ENCODE measurements around the gene HTR3A. TPM values are rescaled to one million over a fixed set of nuclear protein-coding genes. Genes with fewer than 3 reads are reported as not detected.
"Not testable (repeated sequence)": the region's sequence is repeated elsewhere in the genome, so short reads cannot be mapped to it uniquely, and the experiment has no call there.

HTR3A gene
- polyA plus RNA-seq (ENCODE audit: insufficient read depth in 1 of 5, insufficient read length in 5 of 5, low replicate concordance in 1 of 5) = under 1 TPM in 2 of 5 donors, not detected in 3; 0.10 to 0.21 TPM
- long read RNA-seq, donor 1 = 0 reads
- long read RNA-seq, donor 2 = 0 reads
- long read RNA-seq, donor 3 = 0 reads
- long read RNA-seq, donor 4 = 0 reads
- long read RNA-seq, donor 5 = 0 reads
- long read RNA-seq, donor 6 = 0 reads
- long read RNA-seq, donor 7 = 0 reads
- long read RNA-seq, donor 8 = 0 reads

DNA sequence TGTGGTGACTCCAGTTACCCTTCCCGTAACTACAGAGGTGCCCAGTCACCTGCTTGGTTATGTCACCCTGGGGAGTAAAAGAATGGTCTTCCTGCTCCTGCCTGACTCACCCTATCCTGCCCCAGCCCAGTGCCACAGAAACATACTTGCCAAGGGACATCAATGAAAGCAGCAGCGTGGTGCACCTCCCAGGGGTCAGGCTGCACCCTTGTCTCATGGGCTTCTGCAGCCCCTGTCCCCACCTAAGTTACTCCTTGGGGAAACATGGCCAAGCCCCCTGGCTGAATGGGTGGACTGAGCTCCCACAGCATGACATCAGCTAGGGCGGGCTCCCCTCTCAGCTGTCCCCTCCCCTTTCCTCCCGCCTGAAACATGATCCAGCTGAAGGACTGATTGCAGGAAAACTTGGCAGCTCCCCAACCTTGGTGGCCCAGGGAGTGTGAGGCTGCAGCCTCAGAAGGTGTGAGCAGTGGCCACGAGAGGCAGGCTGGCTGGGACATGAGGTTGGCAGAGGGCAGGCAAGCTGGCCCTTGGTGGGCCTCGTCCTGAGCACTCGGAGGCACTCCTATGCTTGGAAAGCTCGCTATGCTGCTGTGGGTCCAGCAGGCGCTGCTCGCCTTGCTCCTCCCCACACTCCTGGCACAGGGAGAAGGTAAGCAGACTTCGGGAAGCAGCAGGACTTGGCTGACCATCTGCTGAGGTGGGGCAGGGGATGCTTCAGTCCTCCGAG is at the start of gene HTR3A:
Gene HTR3A (plus strand): TSS at position 368 of the 730 bp plus-strand sequence. CDS start 218 bp downstream, at position 586.
- peak; percentile 55 to 63 for DNase-seq

GRCh38 chr11:113926273-113927197 is 48.4 kb upstream of the HTR3A start:
- DNase-seq = no peak

DNA sequence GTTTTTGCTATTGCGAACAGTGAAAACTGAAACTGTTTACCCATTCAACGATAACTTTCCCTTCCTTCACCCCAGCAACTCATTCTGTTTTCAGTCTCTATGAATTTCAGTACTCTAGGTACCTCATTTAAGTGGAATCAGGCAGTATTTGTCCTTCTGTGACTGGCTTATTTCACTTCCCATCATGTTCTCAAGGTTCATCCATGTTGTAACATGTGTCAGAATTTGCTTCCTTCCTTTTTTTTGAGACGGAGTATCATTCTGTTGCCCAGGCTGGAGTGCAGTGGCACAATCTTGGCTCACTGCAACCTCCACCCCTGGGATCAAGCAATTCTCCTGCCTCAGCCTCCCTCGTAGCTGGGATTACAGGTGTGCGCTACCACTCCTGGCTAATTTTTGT is 46.6 kb upstream of the HTR3A start:
- DNase-seq = no peak

DNA sequence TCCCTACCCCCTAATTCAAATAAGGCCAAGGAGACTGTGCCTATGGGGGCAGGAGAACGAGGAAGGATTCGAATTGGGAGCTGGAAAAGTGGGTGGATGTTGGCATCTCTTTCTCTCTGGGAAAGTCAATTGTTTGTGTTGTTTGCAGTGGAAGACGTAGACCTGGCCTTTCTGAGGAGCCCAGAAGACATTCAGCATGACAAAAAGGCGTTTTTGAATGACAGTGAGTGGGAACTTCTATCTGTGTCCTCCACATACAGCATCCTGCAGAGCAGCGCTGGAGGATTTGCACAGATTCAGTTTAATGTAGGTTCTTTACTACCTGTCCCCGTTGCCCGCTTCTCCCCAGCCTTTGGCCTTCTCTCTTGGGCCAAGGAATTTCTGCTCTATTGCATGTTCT is 42.1 kb upstream of the HTR3A start:
- DNase-seq = no peak

DNA sequence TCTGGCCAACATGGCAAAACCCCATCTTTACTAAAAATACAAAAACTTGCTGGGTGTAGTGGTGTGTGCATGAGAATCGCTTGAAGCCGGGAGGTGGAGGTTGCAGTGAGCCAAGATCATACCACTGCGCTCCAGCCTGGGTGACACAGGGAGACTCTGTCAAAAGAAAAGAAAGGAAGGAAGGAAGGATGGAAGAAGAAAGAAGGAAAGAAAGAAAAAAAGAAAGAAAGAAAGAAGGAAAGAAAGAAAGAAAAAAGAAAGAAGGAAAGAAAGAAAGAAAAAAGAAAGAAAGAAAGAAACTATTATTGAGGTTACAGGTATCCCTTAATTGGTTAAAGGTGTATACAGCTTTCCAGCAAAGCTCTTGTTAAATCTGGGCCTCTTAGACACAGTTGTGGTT is 40.7 kb upstream of the HTR3A start:
- not testable (repeated sequence) for DNase-seq

- DNase-seq = no peak
These were observed 40.1 kb upstream of the HTR3A start for GRCh38 chr11:113934761-113935160.

DNA sequence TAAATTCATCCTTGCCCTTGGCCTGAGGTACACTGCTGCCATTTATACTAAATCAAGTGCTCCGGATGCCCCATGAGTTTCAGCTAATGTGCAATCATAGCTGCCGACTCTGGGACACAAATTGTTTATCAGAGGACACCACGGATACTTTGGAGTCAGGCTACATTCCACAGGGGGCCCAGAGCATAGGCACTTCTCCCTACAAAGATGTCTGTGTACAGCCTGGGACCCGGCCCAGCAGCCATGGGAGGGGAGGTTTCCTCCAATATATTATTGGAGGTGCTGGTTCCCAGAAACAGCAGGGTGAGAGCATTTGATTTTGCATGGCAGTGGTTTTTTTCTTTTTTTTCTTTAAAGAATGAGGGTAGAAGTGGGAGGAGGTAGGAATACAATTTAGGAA is 39.0 kb upstream of the HTR3A start:
- no peak for DNase-seq

DNA sequence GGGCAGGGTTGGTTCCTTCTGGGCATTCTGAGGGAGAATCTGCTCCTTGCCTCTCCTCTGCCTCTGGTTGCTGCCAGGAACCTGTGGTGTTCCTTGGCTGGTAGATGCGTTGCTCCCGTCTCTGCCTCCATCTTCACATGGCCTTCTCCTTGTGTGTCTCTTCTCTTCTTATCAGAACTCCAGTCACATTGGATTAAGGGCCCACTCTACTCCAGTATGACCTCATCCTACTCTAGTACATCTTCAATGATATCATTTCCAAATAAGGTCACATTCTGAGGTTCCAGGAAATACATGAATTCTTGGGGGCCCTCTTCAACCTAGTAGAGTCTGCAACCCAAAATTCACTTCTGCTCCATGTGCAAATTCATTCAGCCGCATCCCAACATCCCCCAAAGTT is 37.0 kb upstream of the HTR3A start:
- DNase-seq = no peak

DNA sequence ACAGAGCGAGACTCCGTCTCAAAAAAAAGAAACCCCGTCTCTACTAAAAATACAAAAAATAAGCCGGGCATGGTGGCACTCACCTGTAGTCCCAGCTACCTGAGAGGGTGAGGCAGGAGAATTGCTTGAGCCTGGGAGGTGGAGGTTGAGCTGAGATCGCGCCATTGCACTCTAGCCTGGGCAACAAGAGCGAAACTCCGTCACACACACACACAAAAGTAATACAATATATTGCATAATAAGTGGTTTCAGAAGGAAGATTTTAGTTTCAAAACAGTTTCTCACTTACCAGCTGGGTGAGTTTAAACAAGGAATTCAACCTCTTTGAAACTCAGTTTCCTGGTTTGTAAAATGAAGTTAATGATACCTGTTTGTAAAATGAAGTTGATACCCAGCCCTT is 32.7 kb upstream of the HTR3A start:
- no peak for DNase-seq

DNA sequence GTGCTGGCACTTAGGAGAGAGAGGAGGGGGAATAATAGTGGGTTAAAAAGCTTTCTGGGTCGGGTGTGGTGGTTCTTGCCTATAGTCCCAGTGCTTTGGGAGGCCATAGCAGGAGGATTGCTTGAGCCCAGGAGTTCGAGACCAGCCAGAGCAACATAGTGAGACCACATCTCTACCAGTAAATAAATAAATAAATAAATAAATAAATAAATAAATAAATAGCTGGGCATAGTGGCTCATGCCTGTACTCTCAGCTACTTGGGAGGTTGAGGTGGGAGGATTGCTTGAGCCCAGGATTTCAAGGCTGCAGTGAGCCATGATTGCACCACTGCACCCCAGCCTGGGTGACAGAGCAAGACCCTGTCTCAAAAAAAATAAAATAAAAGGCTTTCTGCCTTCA is 28.7 kb upstream of the HTR3A start:
- not testable (repeated sequence) for DNase-seq

GRCh38 chr11:113947994-113948393 is 26.9 kb upstream of the HTR3A start:
- no peak for DNase-seq

- no peak for DNase-seq
These were observed 25.0 kb upstream of the HTR3A start for GRCh38 chr11:113949891-113950290.

DNA sequence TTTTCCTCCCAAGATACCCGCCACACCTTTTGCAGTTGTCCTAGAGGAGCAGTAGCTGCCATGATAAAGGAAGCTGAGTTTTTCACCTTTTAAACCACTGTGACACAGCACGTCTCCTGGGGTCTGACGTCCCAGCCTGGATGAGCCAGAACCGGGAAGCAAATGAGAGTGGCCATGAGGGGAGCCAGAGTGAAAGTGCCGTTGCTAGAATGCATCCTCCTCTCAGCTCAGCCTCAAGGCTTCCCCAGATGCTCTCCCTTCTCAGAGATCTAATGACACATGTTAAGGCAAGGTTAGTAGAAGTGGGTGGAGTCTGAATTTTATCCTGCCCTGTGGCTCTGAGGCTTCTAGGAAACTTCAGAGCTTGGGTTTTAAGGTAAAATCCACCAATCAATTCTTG is 23.4 kb upstream of the HTR3A start:
- DNase-seq = no peak

- DNase-seq = no peak
These were observed 22.8 kb upstream of the HTR3A start for GRCh38 chr11:113952070-113952469.

- DNase-seq = no peak
These were observed 22.3 kb upstream of the HTR3A start for GRCh38 chr11:113952588-113952987.

DNA sequence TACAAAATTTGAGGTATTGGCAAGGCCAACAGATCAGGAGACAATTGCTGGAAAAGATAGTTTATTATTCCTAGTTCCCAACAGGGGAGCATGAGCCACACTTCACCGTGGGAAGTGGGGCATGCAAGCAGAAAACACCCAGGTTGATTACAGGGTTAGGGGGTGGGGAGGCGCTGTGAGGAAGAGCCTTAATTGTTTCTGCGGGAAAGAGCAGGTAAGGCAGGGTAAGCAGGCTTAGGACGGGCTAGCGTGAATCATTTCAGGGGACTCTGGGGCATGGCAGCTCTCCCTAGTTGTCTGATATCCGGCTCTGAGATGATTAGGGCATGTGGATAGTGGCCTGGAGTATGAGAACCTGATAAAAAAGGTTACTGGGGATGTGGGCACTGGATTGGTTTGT is 20.7 kb upstream of the HTR3A start:
- no peak for DNase-seq

- DNase-seq = no peak
These were observed 17.9 kb upstream of the HTR3A start for GRCh38 chr11:113956986-113957385.

- no peak for DNase-seq
These were observed 14.1 kb upstream of the HTR3A start for GRCh38 chr11:113960702-113961330.

GRCh38 chr11:113967361-113967760 is 7.5 kb upstream of the HTR3A start:
- no peak for DNase-seq

GRCh38 chr11:113971506-113972195 is 3.3 kb upstream of the HTR3A start:
- DNase-seq = no peak

DNA sequence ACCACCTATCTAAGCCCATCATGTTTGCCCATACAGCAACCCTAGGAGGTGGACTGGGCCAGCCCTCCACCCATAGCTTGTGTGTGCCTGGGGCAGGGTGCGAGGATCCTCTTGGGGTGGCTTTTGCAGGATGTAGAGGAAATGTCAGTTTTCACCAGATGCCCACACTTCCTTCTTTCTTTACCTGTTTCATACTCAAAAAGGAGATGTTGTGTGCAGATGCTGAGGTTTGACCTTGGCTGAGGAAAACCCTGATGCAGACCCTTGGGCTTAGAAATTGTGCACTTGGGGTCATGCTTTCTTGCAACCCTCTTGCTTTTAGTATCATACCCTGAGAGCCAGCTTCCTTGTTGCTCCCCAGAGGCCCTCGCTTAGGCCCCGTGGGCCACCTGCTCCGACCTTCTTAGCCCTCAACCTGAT is 2.2 kb downstream of the HTR3A start:
- DNase-seq = no peak
